Measurements from ENCODE around the gene PTMS. TPM values are rescaled to one million over a fixed set of nuclear protein-coding genes. Genes with fewer than 3 reads are reported as not detected.

Gene PTMS
- total and polyA plus RNA-seq, 2 donors (not counting 3 experiments of a cell fraction or from before 2014, with no cell fraction given): 555 to 661 TPM

DNA sequence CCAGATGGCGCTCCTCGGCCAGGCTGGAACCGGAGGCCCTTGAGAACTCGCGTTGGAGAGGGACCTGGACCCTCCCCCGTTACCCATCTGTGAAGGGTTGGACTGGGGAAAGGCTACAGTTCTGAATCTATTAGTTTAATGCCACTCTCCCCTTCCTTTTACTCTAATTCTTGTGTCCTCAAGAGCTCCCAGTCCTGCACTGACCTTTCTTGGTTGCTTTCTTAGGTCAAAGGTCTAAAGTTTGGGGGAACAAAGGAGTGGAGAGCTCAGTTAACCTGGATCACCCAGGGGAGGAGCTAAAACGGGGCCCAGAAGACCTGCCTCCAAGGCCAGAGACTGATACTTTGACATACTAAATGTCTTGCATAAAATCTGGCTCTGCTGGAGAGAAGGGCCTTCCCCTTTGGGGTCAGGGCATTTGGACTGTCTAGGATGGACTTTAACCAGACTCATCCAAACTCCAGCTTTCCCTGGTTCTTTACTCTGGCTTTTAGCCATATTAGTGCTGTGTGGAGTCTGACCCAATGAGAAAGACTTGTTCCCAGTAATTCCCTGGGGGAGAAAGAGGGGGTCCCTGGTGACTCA is 12.3 kb upstream of the PTMS start:
- H2AFZ ChIP-seq (ENCODE audit: low read depth, low read length): no peak overlapping the region
- FAIRE-seq: no peak
- no peak overlapping the region for H3K27ac ChIP-seq (ENCODE audit: insufficient read depth, low read depth, low read length)
- peaks cover 10% of the 10 kb centered on the region for H3K4me1 ChIP-seq (ENCODE audit: control insufficient read depth, extremely low read depth, insufficient read depth, low read length)
- dilution Hi-C loops (cut with MboI; ENCODE audit: extremely low pct_ligation_motif_present, low sequenced_read_pairs) (no loop called here), intact Hi-C loops (cut with micrococcal nuclease) (loop anchor here (1.0 kb wide), 8 partner anchors 10 to 118 kb away; partner anchors contain the start of genes CDCA3, COPS7A and ZNF384)
- H3K4me3 ChIP-seq (replicated peaks in 1 of 3; ENCODE audit: insufficient read depth in 1 of 3, low read depth in 1 of 3, low read length in 3 of 3): no peak overlapping the region
- no peaks in the 10 kb centered on the region for H4K20me1 ChIP-seq (replicated peaks; ENCODE audit: control insufficient read depth, extremely low read depth, insufficient read depth, low read length)
- TF ChIP-seq FOS (IDR thresholded peaks at IDR 0.05; ENCODE audit: borderline replicate concordance, insufficient read depth, low read length) (no peak), EZH2 (IDR thresholded peaks at IDR 0.05; ENCODE audit: borderline replicate concordance, low read depth, low read length, severe bottlenecking) (no peak), GATA2 (IDR thresholded peaks at IDR 0.05; ENCODE audit: insufficient read depth, insufficient read length, low read depth, low read length) (no peak)
- TF ChIP-seq, protein P1, sequence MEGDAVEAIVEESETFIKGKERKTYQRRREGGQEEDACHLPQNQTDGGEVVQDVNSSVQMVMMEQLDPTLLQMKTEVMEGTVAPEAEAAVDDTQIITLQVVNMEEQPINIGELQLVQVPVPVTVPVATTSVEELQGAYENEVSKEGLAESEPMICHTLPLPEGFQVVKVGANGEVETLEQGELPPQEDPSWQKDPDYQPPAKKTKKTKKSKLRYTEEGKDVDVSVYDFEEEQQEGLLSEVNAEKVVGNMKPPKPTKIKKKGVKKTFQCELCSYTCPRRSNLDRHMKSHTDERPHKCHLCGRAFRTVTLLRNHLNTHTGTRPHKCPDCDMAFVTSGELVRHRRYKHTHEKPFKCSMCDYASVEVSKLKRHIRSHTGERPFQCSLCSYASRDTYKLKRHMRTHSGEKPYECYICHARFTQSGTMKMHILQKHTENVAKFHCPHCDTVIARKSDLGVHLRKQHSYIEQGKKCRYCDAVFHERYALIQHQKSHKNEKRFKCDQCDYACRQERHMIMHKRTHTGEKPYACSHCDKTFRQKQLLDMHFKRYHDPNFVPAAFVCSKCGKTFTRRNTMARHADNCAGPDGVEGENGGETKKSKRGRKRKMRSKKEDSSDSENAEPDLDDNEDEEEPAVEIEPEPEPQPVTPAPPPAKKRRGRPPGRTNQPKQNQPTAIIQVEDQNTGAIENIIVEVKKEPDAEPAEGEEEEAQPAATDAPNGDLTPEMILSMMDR (IDR thresholded peaks at IDR 0.05; ENCODE audit: extremely low read depth in 1 of 2, insufficient read depth in 1 of 2, low read depth in 1 of 2, low read length in 2 of 2): peak in 1 of 2 donors; percentile 99
- peaks cover 16% of the 10 kb centered on the region for H3K79me2 ChIP-seq (ENCODE audit: control insufficient read depth, insufficient read depth, low read length)
- no TSS peak for BruUV-seq (replicated peaks)
- no peaks in the 10 kb centered on the region for H3K9me3 ChIP-seq (replicated peaks; ENCODE audit: control insufficient read depth, insufficient read depth, low read length)
- POLR2A ChIA-PET: interaction anchor here (0.6 to 3.1 kb wide), 9 partner anchors 10 to 329 kb away, joined by 3 to 43 read pairs (median 5); partner anchors contain the start of genes PTMS, SPSB2, TPI1 and USP5
- CTCF ChIA-PET: interaction anchor here (0.7 to 6.1 kb wide), 19 partner anchors 9 to 119 kb away, joined by 3 to 234 read pairs (median 14); partner anchors contain the start of genes CD4, CDCA3, COPS7A and GPR162
- no peak overlapping the region for H3K9ac ChIP-seq (replicated peaks; ENCODE audit: extremely low read depth, insufficient read depth, low read length)
- H3K36me3 ChIP-seq (ENCODE audit: control insufficient read depth in 2 of 2, extremely low read depth in 1 of 2, insufficient read depth in 2 of 2, low read length in 2 of 2): peaks cover 9 to 21% of the 10 kb centered on the region in 2 experiments
- no peak for DNase-seq (ENCODE audit: low read depth, low spot score)
- H3K27me3 ChIP-seq (ENCODE audit: control insufficient read depth in 2 of 2, insufficient read depth in 2 of 2, low read length in 2 of 2): no peaks in the 10 kb centered on the region
- no peaks in the 10 kb centered on the region for H3K9me1 ChIP-seq (replicated peaks; ENCODE audit: control insufficient read depth, extremely low read depth, insufficient read depth, low read length)
- no peak overlapping the region for H3K4me2 ChIP-seq (ENCODE audit: insufficient read depth, low read length)
